Activated effector memory CD4-positive, alpha-beta T cell treated with Interleukin-2 at 50 U/mL for 16 hours (primary cell): ENCODE measurements around the gene MUC6.
"Not testable (repeated sequence)": the region's sequence is repeated elsewhere in the genome, so short reads cannot be mapped to it uniquely, and the experiment has no call there.

ENCODE experiments used
- DNase-seq: peaks from one replicate; pipeline ENCODE4 v3.0.0-alpha.2; 2020

The MUC6 gene

DNA sequence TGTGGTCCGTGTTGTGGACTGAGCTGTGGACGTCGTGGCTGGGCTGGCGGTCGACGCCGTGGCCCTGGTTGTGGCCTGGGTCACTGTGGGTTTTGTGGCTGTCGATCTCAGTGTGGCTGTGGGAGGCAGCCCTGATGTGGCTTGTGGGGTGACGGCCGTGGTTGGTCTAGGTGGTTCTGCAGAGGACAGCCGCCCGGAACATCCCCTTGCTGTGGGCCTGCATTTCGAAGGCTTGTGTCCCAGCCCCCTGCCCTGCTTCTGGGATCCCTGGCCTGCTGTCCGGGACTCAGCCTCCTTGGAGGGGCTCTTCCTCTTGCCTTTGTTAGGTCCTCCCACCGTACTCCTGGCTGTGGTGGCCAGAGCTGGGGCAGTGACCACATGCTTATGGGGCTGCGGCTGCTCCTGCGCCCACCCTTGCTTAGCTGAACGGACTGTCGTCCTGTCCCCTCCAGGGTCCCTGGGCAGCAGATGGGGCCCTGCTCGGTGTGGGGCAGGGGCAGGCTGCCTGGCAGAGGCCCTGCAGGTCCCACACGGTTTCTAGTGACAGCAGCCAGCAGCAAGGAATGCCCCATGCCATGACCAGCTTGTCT is 17.1 kb downstream of the MUC6 start:
- DNase-seq, result no peak

DNA sequence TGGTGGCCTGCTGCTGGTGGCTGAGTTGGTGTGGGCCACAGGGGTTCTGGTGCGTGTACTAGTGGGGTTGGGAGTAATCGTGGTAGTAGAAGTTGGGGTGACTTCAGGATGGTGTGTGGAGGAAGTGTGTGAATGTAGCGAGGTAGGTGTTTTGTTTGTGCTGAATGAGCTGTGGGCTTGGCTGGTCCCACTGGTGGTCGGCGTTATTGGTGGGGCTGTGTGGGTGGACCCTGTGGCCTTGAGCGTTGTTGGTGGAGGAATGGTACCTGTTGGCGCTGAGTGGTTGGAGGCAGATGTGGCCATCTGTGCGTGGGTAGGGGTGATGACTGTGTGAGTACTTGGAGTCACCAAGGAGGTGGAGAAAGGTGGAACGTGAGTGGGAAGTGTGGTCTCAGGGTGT is 18.4 kb downstream of the MUC6 start:
- DNase-seq, result no peak

DNA sequence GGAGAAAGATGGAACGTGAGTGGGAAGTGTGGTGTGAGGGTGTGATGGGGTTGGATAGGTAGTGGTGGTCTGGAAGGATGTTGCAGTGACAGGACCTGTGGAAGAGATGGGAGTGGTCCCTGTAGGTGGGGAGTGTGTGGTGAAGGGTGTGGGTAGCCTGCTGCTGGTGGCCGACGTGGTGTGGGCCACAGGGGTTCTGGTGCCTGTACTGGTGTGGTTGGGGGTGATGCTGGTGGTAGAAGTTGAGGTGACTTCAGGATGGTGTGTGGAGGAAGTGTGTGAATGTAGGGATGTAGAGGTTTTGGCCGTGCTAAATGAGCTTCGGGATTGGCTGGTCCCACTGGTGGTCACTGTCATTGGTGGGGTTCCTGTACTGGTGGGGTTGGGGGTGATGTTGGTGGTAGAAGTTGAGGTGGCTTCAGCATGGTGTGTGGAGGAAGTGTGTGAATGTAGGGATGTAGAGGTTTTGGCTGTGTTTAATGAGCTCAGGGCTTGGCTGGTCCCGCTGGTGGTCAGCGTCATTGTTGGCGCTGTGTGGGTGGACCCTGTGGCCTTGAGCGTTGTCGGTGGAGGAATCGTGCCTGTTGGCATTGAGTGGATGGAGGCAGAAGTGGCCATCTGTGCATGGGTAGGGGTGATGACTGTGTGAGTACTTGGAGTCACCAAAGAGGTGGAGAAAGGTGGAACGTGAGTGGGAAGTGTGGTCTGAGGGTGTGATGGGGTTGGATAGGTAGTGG is 19.1 kb downstream of the MUC6 start:
- DNase-seq, result no peak

DNA sequence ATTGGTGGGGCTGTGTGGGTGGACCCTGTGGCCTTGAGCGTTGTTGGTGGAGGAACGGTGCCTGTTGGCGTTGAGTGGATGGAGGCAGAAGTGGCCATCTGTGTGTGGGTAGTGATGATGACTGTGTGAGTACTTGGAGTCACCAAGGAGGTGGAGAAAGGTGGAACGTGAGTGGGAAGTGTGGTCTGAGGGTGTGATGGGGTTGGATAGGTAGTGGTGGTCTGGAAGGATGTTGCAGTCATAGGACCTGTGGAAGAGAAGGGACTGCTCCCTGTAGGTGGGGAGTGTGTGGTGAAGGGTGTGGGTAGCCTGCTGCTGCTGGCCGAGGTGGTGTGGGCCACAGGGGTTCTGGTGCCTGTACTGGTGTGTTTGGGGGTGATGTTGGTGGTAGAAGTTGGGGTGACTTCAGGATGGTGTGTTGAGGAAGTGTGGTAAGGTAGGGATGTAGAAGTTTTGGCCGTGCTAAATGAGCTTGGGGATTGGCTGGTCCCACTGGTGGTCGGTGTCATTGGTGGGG is 19.9 kb downstream of the MUC6 start:
- DNase-seq, result not testable (repeated sequence)

DNA sequence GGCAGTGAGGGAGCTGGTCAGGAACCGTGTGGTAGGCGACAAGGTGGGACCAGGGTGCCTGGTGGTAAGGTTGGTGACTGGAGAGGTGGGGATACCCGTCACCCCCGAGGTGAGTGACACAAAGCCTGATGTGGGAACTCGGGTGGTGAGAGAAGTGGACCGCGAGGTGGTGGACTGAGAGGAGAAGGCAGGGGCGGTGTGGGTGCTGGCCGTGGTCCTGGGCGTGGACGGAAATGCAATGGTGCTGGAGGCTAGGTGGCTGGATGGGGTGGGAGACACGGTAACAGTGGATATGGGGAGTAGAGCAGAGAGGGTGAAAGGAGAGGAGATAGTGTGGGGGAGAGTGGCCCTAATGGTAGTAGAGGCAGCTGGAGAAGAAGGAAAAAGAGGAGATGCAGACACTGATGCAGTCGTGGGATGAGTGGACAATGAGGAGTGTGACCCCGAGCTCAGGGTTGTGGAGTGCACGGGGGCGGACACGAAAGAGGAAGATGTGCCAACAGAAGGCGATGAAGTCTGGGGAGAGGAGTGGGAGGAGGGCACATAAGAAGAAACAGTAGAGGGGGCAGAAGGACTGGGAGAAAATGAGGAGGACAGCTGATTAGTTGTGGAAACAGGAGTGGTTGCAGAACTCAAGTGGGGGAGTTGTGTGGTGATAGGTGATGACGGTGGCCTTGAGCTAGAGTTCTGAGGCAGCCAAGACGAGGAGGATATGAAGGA is 20.5 kb downstream of the MUC6 start:
- DNase-seq, result no peak

DNA sequence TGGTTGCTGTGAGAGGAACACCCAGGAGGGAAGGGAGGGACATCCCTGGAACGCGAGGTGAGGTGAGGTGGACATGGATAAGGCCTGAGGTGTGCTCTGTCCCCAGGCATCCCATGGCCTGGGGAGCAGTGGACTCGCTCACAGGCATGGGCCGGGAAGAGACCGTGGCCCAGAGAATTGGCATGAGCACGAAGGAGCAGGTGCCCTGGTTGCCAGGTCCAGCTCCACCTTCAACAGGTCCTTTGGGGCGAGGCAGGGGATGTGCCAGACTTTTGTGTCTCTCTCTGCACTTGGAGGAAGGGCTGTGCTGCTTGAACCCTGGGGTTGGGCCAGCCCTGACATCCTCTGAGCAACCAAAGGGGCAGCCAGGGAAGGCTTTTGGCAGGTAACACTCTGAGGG is 21.5 kb downstream of the MUC6 start:
- no peak for DNase-seq

DNA sequence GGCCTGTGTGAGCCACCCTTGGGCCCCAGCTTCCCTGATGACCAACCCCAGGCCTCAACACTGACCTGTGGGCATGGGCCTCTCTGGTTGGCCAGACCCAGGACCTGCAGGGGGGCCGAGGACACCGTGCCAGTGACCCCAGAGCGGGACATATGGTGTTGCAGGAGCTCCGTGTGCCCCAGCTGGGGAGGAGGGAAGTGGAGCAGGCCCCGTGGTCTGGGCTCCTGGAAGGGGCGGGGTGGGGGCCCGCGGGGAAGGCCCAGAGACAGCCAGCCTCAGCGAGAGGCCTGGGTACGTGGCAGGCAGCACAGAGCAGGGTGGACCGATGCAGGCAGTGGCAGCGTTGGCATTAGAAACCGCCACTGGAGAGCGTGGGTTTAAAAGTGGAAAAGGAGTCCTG is 22.2 kb downstream of the MUC6 start:
- DNase-seq, result no peak

DNA sequence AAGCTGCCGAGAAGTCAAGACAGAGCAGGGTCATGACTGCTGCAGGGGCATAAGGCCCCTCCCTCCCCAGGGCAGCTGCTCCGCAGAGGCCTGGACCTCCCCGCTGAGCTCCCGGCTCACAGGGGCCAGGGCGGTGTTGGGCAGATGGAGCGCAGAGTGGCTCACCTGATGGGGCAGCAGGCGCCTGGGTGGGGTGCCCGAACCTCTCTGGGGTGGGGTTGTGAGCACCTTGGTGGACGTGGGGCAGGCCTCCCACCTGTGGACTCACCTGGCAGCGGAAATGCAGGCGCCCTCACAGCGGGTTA is 22.9 kb downstream of the MUC6 start:
- no peak for DNase-seq

DNA sequence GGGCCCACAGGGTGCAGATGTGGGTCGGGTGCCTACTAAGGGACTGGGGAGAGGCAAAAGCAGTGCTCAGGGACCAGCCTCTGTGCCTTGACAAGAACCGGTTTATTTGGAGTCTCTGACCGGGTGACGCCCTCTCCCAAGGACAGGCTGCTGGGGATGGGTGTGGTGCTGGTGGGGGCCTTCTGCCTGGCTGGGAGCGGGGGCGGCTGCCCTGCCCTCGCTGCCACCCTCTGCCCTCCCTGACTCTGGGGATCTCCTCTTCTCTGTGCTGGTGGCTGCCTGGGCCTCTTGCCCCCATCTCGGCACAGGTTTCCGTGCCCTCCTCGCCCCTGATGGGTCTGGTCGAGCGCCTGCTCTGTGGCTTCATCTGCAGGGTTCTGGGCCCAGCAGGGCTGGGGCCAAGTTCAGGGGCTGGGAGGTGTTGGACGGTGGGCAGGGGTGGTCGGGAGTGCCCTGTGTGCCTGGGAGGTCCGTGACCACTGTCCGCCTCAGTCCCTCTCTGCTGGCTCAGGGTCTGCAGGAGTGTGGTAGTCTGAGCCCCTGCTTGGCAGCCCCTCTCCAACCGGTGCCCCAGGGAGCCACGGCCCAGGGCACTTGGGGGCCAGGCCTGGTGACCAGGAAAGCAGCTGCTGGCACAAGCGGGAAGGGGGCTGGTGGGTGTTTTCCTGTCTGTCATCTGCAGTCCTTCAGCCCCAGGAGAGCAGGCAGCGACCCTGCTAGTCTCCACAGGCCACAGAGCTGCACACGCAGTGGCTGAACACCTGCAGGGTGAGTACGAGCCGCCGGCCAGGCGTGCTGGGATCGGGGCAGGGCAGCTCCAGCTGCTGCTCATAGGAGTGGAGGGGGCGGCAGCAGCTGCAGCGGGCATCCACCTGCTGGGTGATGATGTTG is 23.5 kb downstream of the MUC6 start:
- DNase-seq, result no peak

DNA sequence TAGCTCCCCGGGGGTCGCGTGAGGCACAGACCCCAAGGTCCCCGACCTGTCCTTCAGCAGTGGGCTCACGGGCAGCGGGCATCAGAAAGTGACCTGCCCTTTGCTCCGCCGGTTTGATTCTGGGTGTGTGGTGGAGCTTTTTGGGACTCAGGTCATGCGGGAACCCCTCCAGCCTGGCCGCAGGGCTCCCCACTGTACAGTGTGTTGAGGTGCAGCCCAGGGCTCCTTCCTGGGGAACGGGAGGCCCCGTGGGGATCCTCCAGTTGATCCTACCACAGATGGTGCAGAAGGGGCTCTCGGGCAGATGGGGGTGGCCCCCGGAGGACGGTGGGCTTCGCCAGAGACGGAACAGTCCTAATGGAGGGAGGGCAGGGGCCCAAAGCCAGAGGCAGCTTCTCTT is 24.2 kb downstream of the MUC6 start:
- no peak for DNase-seq

DNA sequence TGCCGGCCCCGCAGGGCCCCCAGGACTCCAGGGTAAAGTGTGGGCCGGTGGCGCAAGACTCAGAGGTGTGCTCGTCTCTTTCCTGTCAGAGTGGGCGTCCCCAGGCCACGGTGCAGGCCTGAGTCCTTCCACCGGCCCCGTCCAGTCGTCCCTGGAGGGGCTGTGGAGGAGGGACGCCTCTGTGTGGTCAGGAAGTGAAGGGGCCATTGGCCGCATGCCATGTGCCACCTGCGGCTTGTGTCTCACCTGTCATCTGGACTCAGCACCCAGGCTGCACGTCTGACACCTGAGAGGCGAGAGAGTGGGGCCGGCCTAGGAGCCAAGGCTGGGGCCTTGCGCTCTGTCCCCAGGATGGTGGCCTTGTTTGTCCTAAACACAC is 25.2 kb downstream of the MUC6 start:
- no peak for DNase-seq

DNA sequence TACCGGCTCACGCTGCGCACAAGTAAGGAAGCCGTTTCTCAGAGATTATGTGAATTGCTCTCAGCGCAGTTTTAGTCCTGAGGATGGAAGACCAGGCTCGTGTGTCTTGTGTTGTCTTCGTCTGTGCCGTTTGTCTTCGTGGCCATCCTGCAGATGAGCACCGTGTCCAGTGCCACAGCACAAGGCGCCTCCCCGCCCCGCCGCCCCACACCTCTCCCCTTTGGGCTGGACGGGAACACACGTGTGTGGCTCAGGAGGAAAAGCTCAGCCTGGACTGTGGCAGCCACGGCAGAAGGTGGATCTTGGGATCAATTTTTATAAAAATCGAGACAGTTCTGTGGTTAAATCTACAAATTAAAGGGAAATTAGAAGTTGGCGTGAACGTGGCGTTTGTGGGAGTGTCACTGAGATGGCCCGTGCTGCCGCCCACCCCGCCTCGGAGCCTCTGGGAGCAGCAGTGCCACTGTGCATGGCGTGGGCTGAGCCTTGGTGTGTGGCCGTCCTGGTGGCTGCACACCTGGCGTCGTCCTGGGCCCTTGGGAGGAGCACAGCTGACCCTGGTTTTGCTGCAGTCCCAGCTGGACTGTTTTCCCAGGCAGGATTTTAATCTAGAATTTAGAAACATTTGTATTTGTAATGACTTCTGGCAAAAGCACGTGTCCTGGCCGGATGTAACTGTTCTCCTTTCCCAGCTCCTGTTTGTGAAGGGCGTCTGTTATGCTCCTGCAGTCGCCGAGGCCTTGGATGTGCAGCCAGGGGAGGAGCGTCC is 25.8 kb downstream of the MUC6 start:
- DNase-seq, result no peak

DNA sequence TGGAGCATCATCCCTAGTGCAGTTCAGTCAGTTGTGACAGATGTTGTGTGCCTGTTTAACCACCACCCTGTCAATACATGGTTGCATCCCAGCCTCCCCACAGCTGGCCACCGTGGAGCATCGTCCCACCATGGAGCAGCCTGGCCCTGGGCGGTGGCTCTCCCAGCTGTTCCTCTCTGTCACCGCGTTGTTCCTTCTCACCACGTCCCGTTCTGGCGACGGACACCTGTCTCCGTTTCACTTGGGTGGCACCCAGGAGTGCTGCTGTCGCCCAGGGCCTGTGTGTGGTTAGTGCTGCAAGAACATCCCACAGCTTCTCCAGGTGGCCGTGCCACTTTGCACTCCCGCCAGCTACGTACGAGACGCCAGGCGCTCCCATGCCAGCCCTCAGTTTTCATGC is 26.5 kb downstream of the MUC6 start:
- DNase-seq, result no peak

DNA sequence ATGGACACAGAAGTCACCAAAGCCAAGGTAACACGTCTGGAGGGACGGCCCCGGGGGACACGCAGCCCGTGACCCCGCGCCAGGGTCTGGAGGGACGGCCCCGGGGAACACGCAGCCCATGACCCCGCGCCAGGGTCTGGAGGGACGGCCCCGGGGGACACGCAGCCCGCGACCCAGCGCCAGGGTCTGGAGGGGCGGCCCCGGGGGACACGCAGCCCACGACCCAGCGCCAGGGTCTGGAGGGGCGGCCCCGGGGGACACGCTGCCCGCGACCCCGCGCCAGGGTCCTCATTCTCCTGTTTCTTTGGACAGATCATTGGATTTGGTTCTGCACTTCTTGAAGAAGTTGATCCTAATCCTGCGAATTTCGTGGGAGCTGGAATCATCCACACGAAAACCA is 27.1 kb downstream of the MUC6 start:
- DNase-seq, result no peak

DNA sequence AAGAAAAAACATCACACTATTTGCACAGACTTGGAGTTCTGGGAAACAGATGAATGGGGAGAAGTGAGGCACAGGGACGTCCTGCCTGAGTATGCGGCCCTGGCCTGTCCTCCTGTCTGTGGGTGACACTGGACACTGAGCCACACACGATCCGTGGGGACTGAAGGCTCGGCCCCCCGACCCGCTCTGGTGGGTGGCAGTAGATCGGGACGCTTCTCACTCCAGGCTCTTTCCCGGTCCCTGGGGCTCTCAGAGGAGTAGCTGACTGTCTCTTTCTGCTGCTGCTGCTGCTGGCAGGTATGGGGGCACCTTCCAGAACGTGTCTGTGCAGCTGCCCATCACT is 27.7 kb downstream of the MUC6 start:
- no peak for DNase-seq

DNA sequence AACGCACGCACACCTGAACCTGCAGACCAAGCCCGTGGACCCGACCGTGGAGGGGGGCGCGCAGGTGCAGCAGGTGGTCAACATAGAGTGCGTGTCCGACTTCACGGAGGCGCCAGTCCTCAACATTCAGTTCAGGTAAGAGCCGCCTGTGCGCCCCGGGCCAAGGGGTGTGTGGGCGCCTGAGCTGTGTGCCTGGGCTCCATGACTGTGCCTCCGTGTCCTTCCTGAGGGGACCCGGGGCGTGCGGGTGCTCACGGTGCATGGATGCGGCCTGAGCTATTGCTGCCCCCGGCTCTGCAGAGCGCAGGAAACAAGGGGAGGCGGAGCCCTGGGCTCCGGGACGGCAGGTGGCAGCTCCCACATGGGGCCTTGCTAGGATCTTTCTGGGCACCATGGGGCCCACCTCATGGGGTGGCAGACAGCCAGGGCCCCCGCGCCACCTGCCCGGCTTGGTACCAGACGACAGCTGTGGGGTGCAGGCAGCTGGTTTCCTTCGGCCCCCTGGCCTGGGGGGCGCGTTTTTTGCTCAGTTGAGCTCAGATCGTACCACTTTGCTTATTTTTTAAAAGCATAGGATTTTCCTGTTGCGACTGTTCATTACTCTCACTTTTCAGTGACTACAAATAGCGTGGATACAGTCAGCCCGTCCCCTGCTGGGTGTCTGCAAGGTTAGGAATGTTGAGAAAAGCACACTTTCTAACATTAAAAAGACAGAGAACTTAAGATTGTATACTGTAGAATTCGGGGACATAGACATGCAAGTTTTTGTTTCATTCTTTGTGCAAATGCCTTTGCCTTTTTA is 28.3 kb downstream of the MUC6 start:
- no peak for DNase-seq

DNA sequence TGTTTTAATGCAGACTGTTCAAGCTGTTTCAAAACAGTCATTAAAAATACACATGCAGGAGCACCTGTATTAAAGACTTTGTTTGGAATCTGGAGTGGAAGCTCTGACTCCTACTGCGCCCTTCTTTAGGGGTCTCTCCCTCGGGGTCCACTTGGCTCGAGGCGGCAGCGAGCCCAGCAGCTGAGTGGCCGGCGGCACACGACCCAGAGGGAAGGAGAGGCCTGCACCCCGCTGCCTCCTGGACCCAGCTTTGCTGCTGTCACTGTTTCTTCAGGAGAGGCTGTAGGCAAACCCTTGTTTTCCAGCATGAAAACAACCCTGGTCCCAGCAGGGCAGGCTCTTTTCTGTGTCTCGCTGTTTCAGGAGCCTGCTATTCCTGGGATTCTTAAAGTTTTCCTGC is 29.2 kb downstream of the MUC6 start:
- no peak for DNase-seq

DNA sequence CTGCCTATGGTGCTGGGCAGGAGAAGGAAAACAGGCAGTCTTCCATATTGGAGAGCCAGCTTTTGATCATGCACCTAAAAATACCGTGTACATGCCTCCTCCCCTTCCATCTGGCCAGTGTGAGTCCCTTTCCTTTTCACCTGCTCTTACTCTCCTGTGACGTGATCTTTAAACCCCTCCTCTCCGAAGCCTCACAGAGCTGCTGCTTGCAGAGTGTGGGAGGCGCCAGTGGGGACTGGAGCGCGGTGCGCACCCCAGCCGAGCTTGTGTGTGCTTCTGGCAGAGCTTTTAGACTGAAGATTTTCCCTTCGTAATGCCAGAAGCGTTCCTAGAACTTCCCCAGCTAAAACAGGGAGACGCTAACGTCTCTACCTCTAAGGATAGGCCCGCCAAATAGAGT is 29.8 kb downstream of the MUC6 start:
- DNase-seq, result no peak

DNA sequence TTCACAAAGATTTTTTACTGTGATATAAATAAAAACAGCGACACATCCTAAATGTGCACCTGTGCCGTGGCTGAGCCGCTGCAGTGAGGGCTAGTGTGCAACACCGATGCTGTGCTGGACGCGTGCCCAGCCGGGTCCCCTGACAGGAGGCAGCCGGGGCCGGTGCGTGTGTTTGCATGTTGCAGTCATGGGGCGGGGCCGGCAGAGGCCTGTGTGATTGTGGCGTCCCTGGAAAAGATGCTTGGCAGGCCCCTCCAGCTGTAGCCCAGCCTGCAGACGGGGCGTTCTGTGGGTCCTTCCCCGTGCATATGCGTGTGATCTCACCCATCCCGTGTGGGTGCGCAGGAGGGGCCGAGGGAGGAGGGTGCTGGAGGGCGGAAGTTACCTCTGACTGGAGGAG is 30.6 kb downstream of the MUC6 start:
- DNase-seq, result no peak

DNA sequence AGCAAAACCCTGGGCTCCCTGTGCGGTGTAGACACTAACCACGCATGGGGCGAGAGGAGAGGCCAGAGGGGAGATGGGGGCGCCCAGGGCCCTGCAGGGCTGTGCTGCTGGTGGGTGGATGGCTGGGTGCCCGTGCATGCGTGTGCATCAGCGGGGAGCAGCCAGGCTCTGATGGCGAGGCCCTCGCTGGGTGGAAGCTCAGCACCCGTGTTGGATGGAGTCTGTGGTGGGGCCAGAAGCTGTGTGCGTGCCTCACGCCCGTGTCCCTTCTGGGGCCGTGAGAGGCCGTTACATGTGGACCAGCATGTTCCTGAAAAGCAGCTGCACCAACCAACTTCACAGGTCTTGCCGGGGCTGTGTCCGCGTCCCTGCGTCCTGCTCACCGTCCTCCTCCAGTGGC is 33.4 kb downstream of the MUC6 start:
- no peak for DNase-seq

DNA sequence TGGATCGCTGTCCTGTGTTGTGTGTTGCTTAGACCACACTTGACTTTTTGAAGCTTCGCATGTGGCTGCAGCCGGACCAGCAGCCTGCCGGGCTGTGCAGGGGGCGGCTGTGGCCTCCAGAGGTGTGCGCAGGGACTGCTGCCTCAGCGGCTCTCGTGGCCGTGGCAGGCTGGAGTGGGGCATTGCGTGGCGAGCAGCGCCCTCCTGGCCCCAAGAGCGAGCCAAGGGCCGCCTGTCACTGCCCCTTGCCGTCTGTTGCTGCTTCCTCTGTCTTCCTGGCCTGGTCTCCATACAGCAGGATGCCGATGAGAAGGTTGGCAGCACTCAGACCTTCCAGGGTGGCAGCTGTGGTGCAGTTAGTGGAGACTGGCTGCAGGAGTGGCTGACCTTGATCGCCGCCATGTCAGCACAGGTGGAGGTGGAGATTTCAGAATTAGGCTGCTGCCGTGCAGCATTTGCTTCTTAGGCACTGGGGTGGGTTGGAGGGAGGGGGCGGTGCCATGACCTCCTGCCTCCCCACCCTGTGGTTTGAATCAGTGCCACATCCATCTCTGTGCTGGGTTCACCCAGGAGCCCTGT is 34.0 kb downstream of the MUC6 start:
- DNase-seq, result no peak
